Endothelial cell of umbilical vein (primary cell): ENCODE results near the gene MYO16. TPM values are rescaled to one million over a fixed set of nuclear protein-coding genes. Genes with fewer than 3 reads are reported as not detected.
A peak's percentile ranks its signal among the peaks of the same experiment; 100 is the strongest.

Source experiments
- BruUV-seq: library from RNA; stranded (reverse); fragments of 400-500 nt; replicated peaks from 2 replicates; lab custom pipeline; 2021; lab: Mats Ljungman, UMichigan
- CTCF ChIA-PET: fragments of 300-600, 350-600 bp; sonication (Branson Sonifier 250); formaldehyde crosslinking; loops from one replicate; lab custom pipeline; 2021; ENCODE audit warnings: antibody characterized with exemption, inconsistent platforms; lab: Charles Lee
- POLR2A ChIA-PET: fragments of 300-600, 350-600 bp; sonication (Branson Sonifier 250); formaldehyde crosslinking; loops from one replicate; lab custom pipeline; 2021; ENCODE audit warnings: antibody characterized with exemption, inconsistent platforms; lab: Charles Lee
- DNase-seq: peaks from one replicate; pipeline ENCODE4 v3.0.0-alpha.2; 2011; ENCODE audit warnings: low read depth, low spot score
- FAIRE-seq: peaks from 2 replicates; lab custom pipeline; 2011; peaks lifted over from hg19 to GRCh38; lab: Jason Lieb, UNC
- H2AFZ ChIP-seq: 2 replicates; pipeline ENCODE4 v1.6.0; 2012; ENCODE audit warnings: low read depth, low read length, control low read depth, inconsistent platforms
- H3K27ac ChIP-seq: 2 replicates; pipeline ENCODE4 v1.5.1; 2011; ENCODE audit warnings: low read depth, mild to moderate bottlenecking, control low read depth, low read length, moderate library complexity; ENCODE audit not compliant: insufficient read depth
- H3K27me3 ChIP-seq, 2 experiments: 2 replicates each; pipeline versions ENCODE4 v1.6.0 to v1.6.1; 2011; ENCODE audit warnings: low read length in 2 of 2, mixed read lengths in 1 of 2; ENCODE audit not compliant: control insufficient read depth in 2 of 2, insufficient read depth in 2 of 2
- H3K36me3 ChIP-seq, 2 experiments: 2 replicates in 1 of 2; 3 replicates in 1 of 2; pipeline ENCODE4 v1.5.1; 2011; ENCODE audit warnings: low read length in 2 of 2, mild to moderate bottlenecking in 1 of 2, moderate library complexity in 1 of 2; ENCODE audit not compliant: control insufficient read depth in 2 of 2, insufficient read depth in 2 of 2; ENCODE audit errors: extremely low read depth in 1 of 2
- H3K4me1 ChIP-seq: 3 replicates; pipeline ENCODE4 v1.5.1; 2011; ENCODE audit warnings: mild to moderate bottlenecking, low read length; ENCODE audit not compliant: control insufficient read depth, insufficient read depth; ENCODE audit errors: extremely low read depth
- H3K4me2 ChIP-seq: 2 replicates; pipeline ENCODE4 v1.6.1; 2011; ENCODE audit warnings: low read length, control low read depth, mixed read lengths; ENCODE audit not compliant: insufficient read depth
- H3K4me3 ChIP-seq, 3 experiments: fragments of 200-600 bp in 1 of 3; sonication (generic), shearing (Covaris generic) in 1 of 3; replicated peaks in 1 of 3; 2 replicates each; pipeline ENCODE4 v1.5.1; 2011 to 2016; ENCODE audit warnings: control low read depth in 3 of 3, low read length in 3 of 3, mild to moderate bottlenecking in 2 of 3, inconsistent platforms in 1 of 3, low read depth in 1 of 3, moderate library complexity in 1 of 3; ENCODE audit not compliant: insufficient read depth in 1 of 3
- H3K79me2 ChIP-seq: 2 replicates; pipeline ENCODE4 v1.6.0; 2012; ENCODE audit warnings: low read length, inconsistent platforms; ENCODE audit not compliant: control insufficient read depth, insufficient read depth
- H3K9ac ChIP-seq: replicated peaks from 2 replicates; pipeline ENCODE3; 2011; ENCODE audit warnings: low read length, control low read depth; ENCODE audit not compliant: insufficient read depth; ENCODE audit errors: extremely low read depth
- H3K9me1 ChIP-seq: replicated peaks from 3 replicates; pipeline ENCODE4 v1.6.0; 2011; ENCODE audit warnings: mild to moderate bottlenecking, low read length; ENCODE audit not compliant: control insufficient read depth, insufficient read depth; ENCODE audit errors: extremely low read depth
- H3K9me3 ChIP-seq: replicated peaks from 2 replicates; pipeline ENCODE4 v1.5.1; 2012; ENCODE audit warnings: low read length, inconsistent platforms; ENCODE audit not compliant: control insufficient read depth, insufficient read depth
- H4K20me1 ChIP-seq: replicated peaks from 2 replicates; pipeline ENCODE3; 2011; ENCODE audit warnings: mild to moderate bottlenecking, low read length; ENCODE audit not compliant: control insufficient read depth, insufficient read depth; ENCODE audit errors: extremely low read depth
- EZH2 ChIP-seq: IDR thresholded peaks from 2 replicates; pipeline ENCODE4 v1.6.1; 2012; ENCODE audit warnings: borderline replicate concordance, low read depth, mild to moderate bottlenecking, moderate library complexity, low read length, inconsistent platforms; ENCODE audit not compliant: severe bottlenecking
- FOS ChIP-seq: IDR thresholded peaks from 2 replicates; pipeline ENCODE4 v1.6.1; 2011; ENCODE audit warnings: mild to moderate bottlenecking, low read length, moderate library complexity, borderline replicate concordance; ENCODE audit not compliant: insufficient read depth
- GATA2 ChIP-seq: IDR thresholded peaks from 2 replicates; pipeline ENCODE4 v1.7.0; 2011; ENCODE audit warnings: low read depth, mild to moderate bottlenecking, moderate library complexity, mixed read lengths, low read length; ENCODE audit not compliant: insufficient read length, insufficient read depth
- JUN ChIP-seq: IDR thresholded peaks from 2 replicates; pipeline ENCODE4 v1.6.1; 2011; ENCODE audit warnings: borderline replicate concordance, low read depth; ENCODE audit not compliant: insufficient read length, insufficient read depth
- MYC ChIP-seq: IDR thresholded peaks from one replicate; pipeline ENCODE4 v1.6.1; 2011; ENCODE audit warnings: mild to moderate bottlenecking, low read depth, low read length
- POLR2A ChIP-seq: IDR thresholded peaks from 2 replicates; pipeline ENCODE4 v1.6.1; 2012; ENCODE audit warnings: low read depth, mild to moderate bottlenecking, control low read depth, low read length
- POLR2AphosphoS5 ChIP-seq: IDR thresholded peaks from 2 replicates; pipeline ENCODE4 v1.6.1; 2012; ENCODE audit warnings: low read depth, mild to moderate bottlenecking, control low read depth, low read length, moderate library complexity; ENCODE audit not compliant: insufficient read depth
- dilution Hi-C: fragments of 300-500 bp; cut with MboI; formaldehyde crosslinking; loops from one replicate; pipeline ENCODE4 v1.15.0; 2019; ENCODE audit warnings: low sequenced_read_pairs; ENCODE audit not compliant: extremely low pct_ligation_motif_present
- intact Hi-C: fragments of 100-400 bp; cut with micrococcal nuclease; formaldehyde crosslinking; loops from one replicate; pipeline ENCODE4 v1.10.0; 2022
- polyA plus RNA-seq, 4 experiments: library from polyadenylated mRNA; depleted of rRNA in 3 of 4; stranded (reverse) in 3 of 4; unstranded in 1 of 4; fragments of >200 nt; gene quantifications; 2 replicates each; pipeline versions ENCODE4 v1.2.1 to v1.2.3, GENCODE V29; 2011 to 2012; ENCODE audit warnings: missing spikeins in 1 of 4
- total RNA-seq: library from RNA; stranded (reverse); gene quantifications from 2 replicates; pipeline ENCODE4 v1.2.3, GENCODE V29; 2021
- TF ChIP-seq, protein P1 (sequence below): IDR thresholded peaks from 2 replicates; pipeline ENCODE4 v1.6.1; 2011; ENCODE audit not compliant: insufficient read depth, insufficient read length
- TF ChIP-seq, protein P2 (sequence below), 2 donors: IDR thresholded peaks; 1 replicate in 1 of 2; 2 replicates in 1 of 2; pipeline ENCODE4 v1.5.1; 2011; ENCODE audit warnings: low read length in 2 of 2, mild to moderate bottlenecking in 2 of 2, moderate library complexity in 2 of 2, control low read depth in 1 of 2, inconsistent platforms in 1 of 2, low read depth in 1 of 2; ENCODE audit not compliant: insufficient read depth in 1 of 2; ENCODE audit errors: extremely low read depth in 1 of 2

The MYO16 gene
- total and polyA plus RNA-seq, 2 donors (not counting 3 experiments of a cell fraction or from before 2014, with no cell fraction given): 0.03 to 0.04 TPM

DNA sequence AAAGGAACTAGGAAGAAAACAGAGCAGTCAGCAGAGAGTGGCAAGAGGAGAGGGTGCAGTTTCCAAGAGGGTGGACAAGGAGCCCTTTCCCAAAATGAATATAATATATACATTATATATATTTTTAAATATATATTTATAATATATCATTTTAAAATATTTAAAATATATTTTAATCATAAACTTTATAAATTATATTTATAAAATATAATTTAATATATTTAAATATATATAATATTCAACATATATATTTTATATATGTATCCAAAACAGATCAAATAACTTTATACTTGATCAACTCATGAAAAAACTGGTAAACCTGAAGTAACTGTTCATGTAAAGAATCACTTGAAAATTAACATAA lies 328.6 kb downstream of the MYO16 start:
- no peak for DNase-seq
- no peaks in the 10 kb centered on the region for H3K36me3 ChIP-seq
- no peaks in the 10 kb centered on the region for H4K20me1 ChIP-seq
- no peaks in the 10 kb centered on the region for H3K9me1 ChIP-seq
- no peaks in the 10 kb centered on the region for H3K9me3 ChIP-seq
- no peak overlapping the region for H3K9ac ChIP-seq
- ChIA-PET CTCF (interaction anchor here (1.1 to 1.2 kb wide), 2 partner anchors 43 to 63 kb away, joined by 3 to 7 read pairs; no protein-coding TSS in a partner anchor), POLR2A (no interaction called here)
- BruUV-seq: no TSS peak
- no peak for FAIRE-seq
- peak overlapping the region; percentile 52 for H2AFZ ChIP-seq
- no peaks in the 10 kb centered on the region for H3K79me2 ChIP-seq
- H3K4me3 ChIP-seq: no peak overlapping the region
- peak overlapping the region; percentile 6 for H3K4me2 ChIP-seq
- H3K27ac ChIP-seq: no peak overlapping the region
- peaks cover 8% of the 10 kb centered on the region for H3K4me1 ChIP-seq
- TF ChIP-seq, protein P1, sequence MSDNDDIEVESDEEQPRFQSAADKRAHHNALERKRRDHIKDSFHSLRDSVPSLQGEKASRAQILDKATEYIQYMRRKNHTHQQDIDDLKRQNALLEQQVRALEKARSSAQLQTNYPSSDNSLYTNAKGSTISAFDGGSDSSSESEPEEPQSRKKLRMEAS: no peak
- TF ChIP-seq GATA2 (no peak), MYC (no peak), POLR2A (no peak), JUN (no peak), POLR2AphosphoS5 (no peak), EZH2 (no peak), FOS (no peak)
- TF ChIP-seq, protein P2, sequence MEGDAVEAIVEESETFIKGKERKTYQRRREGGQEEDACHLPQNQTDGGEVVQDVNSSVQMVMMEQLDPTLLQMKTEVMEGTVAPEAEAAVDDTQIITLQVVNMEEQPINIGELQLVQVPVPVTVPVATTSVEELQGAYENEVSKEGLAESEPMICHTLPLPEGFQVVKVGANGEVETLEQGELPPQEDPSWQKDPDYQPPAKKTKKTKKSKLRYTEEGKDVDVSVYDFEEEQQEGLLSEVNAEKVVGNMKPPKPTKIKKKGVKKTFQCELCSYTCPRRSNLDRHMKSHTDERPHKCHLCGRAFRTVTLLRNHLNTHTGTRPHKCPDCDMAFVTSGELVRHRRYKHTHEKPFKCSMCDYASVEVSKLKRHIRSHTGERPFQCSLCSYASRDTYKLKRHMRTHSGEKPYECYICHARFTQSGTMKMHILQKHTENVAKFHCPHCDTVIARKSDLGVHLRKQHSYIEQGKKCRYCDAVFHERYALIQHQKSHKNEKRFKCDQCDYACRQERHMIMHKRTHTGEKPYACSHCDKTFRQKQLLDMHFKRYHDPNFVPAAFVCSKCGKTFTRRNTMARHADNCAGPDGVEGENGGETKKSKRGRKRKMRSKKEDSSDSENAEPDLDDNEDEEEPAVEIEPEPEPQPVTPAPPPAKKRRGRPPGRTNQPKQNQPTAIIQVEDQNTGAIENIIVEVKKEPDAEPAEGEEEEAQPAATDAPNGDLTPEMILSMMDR (IDR thresholded peaks at IDR 0.05; ENCODE audit: extremely low read depth in 1 of 2, insufficient read depth in 1 of 2, low read depth in 1 of 2, low read length in 2 of 2): no peak
- H3K27me3 ChIP-seq: no peaks in the 10 kb centered on the region
- dilution Hi-C loops (no loop called here), intact Hi-C loops (loop anchor here (10.0 kb wide), 1 partner anchor 633 kb away; no protein-coding TSS in a partner anchor)
